Testis (tissue), 2 donors: ENCODE results near the gene FBXL3.

ENCODE experiments used
- CTCF ChIP-seq, 3 experiments: fragments of 450-650 bp in 2 of 3; fragments of 200-600 bp in 1 of 3; sonication (generic) in 1 of 3; IDR thresholded peaks; one replicate each; pipeline ENCODE4 v1.5.1; 2016 to 2019; ENCODE audit warnings: antibody characterized with exemption in 3 of 3, mild to moderate bottlenecking in 2 of 3, moderate library complexity in 1 of 3
- POLR2A ChIP-seq: fragments of 450-650 bp; IDR thresholded peaks from one replicate; pipeline ENCODE4 v1.6.1; 2017; ENCODE audit warnings: antibody characterized with exemption, mild to moderate bottlenecking, moderate library complexity

GRCh38 chr13:77053192-77053591 lies 26.2 kb upstream of the FBXL3 start:
- TF ChIP-seq CTCF (IDR thresholded peaks at IDR 0.05) = no peak
- TF ChIP-seq POLR2A = no peak
